DMS153 treated with DMSO at 0.1 percent for 48 hours (cell line): ENCODE results near the gene AKT1.
"Not testable (repeated sequence)": the region's sequence is repeated elsewhere in the genome, so short reads cannot be mapped to it uniquely, and the experiment has no call there.

Experiments used
- DNase-seq: peaks from one replicate; lab custom pipeline; 2025; ENCODE audit not compliant: unreplicated experiment; lab: John Stamatoyannopoulos, UW

The AKT1 gene

GRCh38 chr14:104741108-104741802 lies 54.3 kb downstream of the AKT1 start:
- DNase-seq, result no peak

GRCh38 chr14:104739546-104740516 lies 55.7 kb downstream of the AKT1 start:
- DNase-seq, result no peak

DNA sequence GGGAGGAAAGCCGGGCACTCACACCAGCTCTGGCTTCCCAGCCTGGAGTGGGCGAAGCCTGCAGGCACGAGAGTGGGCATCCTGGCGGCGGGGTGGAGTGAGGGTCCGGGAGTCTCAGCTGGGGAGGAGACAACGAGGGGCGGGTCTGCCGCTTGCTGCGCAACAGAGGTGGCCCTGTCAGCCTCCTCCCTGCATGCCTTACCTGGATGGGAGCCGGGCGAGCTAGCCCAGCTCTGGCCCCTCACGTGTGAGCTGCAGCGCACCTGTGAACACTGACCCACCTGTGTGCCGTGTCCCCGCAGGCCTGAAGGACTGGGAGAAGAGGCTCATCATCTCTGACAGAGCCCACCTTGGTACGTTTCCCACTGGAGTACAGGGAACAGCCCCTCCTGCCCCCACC lies 56.5 kb downstream of the AKT1 start:
- DNase-seq, result no peak

GRCh38 chr14:104738375-104739019 lies 57.1 kb downstream of the AKT1 start:
- DNase-seq, result no peak

DNA sequence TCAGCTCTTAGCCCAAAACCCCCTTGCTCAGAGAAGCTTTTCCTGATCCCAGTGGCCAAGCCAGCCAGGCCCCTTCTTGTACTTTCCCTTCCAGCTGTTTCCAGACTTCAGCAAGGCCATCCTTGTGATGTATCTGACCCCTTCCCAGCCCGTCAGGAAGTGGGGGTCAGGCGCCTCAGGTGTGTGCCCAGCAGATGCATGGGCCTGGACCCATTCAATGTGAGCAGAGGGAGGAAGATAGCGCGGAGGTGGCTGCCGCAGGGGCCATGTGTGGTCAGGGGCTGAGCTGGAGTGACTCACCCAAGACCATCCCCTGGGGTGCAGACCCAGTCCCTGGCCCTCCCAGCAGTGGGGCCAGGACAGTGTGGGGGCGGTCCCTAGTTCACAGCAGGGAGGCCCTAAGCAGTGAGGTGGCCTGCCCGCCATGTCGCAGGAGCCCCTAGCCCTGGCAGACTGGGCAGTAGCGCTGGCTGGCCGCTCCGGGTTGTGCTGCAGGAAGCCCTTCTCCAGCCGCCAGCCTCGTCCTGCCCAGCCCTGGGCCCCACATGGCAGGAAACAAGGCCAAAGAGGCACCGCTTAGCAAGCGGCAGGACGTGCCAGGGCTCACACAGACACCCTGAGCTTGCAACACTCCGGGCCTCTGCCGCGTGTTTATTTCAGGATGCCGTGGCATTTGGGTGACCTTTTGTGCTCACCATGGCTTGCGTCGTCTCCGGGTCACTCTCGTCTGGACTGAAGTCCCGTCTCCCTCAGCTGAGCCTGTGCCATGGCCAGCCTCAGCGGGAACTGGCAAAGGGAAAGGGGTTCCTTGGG lies 59.5 kb downstream of the AKT1 start:
- DNase-seq, result no peak

GRCh38 chr14:104734991-104735779 lies 60.4 kb downstream of the AKT1 start:
- DNase-seq, result no peak

DNA sequence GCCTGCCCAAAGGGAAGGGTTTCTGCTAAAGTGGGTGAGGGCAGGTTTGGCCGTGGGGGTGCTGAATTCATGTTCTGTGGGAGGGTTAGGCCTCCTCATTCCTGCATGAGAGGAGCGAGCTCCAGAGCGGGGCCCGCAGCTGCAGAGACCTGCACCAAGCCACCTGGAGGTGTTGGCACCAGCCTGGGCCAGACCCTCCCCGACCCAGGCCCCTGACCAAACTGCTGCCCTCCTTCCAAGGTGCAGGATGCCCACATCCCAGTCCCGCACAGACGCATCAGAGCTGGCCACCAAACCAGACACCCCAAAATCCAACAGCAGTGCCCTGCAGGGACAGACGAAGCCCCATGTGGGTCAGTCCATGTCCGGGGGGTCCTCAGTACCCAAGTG lies 61.0 kb downstream of the AKT1 start:
- no peak for DNase-seq

DNA sequence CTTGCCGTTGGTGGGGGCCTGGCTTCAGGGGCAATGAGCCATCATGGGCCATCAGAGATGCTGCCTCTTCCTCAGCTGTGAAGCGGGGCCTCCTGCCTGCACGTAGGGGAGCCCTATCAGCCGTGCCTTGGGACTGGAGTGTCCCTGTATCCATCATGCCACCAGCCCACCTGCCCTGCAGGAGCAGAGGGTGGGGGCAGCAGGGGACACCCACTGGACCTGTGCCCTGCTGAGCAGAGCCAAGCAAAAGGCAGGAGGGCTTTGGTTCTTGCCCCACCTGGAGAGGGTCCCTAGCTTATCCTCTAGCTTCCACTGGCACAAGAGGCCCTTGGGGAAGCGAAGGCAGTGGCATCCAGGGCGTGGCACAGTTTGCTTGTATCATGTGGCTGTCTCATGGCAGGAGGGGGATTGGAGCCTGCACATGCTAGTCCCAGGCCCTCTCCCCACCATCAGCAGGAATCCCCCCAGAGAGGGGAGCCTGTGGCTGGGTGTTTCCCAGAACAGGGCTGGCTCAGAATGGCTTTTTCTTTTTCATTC lies 61.4 kb downstream of the AKT1 start:
- no peak for DNase-seq

DNA sequence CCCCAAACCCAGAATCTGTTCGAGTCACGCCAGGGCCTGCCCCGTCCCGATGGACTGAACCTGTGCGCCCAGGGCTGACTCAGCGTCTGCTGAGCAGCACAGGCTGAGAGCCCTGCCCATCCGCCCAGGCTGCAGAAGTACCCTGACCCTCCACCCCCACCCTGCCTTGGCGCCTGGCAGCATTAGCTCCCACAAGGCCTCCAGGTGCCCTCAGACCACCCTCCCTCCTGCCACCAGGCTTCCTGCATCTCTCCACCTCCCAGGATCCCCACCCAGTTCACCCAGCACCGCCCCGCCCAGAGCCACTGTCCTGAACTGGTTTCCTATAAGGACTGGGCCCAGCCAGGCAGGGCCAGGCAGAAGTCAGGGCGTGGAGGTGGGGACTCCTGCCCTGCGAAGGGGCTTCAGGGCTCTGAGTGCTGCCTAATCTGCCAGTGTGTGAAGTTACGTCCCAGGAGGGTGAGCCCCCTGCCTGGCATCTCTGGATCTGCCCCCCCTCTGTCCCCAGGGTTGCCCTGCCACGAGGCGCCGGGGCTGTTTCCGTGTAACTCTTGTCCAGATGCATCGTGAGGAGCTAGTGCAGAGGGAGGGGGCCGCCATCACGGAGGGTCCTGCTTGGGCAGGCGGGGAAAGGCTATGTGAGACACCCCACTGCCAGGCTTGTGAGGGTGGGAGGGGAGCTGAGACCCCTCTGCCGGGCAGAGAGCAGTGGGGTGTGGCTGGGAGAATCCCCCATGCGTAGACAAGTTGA lies 62.4 kb downstream of the AKT1 start:
- no peak for DNase-seq

GRCh38 chr14:104732355-104732804 lies 63.2 kb downstream of the AKT1 start:
- no peak for DNase-seq

- no peak for DNase-seq
Measured at GRCh38 chr14:104731320-104732294, 63.9 kb downstream of the AKT1 start.

DNA sequence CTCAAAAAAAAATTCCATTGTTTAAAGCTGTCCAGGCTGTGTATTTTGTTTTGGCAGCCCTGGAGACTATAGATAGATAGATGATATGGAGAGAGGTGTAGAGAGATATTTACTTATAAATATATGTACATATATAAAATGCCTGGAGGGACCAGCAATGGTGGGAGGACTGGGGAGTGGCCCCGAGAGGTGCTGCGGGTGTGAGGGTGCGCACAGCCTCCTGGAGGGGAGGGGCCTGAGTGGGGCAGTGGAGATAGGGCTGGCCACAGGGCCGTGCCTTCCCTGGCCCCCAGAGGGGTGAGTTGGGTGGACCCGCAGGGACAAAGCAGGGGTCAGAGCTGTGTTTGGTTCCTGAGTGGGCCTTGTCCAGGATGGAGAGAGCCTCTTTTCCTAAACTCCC lies 65.1 kb downstream of the AKT1 start:
- no peak for DNase-seq

GRCh38 chr14:104729835-104730181 lies 65.7 kb downstream of the AKT1 start:
- DNase-seq, result no peak

DNA sequence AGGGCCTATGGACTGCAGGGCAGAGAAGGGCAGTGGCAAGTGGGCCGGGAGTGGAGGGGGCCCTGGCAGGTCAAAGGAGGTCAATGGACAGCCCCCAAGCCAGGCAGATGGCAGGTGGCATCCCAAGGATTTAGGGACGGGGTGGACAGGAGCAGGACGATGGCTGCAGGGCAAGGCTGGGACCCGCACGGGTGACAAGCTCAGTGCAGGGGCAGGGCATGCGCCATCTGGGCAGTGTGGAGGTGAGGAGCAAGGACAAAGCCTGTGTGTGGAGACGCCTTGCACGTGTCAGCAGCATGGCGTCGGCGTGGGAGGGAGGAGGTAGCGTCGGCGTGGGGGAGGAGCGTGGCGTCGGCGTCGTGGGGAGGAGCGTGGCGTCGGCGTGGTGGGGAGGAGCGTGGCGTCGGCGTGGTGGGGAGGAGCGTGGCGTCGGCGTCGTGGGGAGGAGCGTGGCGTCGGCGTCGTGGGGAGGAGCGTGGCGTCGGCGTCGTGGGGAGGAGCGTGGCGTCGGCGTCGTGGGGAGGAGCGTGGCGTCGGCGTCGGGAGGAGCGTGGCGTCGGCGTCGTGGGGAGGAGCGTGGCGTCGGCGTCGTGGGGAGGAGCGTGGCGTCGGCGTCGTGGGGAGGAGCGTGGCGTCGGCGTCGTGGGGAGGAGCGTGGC lies 66.2 kb downstream of the AKT1 start:
- DNase-seq, result not testable (repeated sequence)

- DNase-seq, result no peak
Measured at GRCh38 chr14:104728631-104729030, 66.9 kb downstream of the AKT1 start.

GRCh38 chr14:104726600-104727451 lies 68.7 kb downstream of the AKT1 start:
- no peak for DNase-seq
